GM10248 (cell line): ENCODE data around the gene AOC2.
"Not testable (repeated sequence)": the region's sequence is repeated elsewhere in the genome, so short reads cannot be mapped to it uniquely, and the experiment has no call there.

Experiments used
- CTCF ChIA-PET: fragments of 300-600 bp; sonication (Branson Sonifier 250); formaldehyde crosslinking; extraction: SDS; loops from one replicate; lab custom pipeline; 2021; ENCODE audit warnings: antibody characterized with exemption; lab: Yijun Ruan, JAX
- POLR2A ChIA-PET: fragments of 350-650 bp; sonication (Branson Sonifier 250); formaldehyde crosslinking; extraction: SDS; loops from one replicate; lab custom pipeline; 2020; ENCODE audit warnings: antibody characterized with exemption; lab: Yijun Ruan, JAX
- DNase-seq: peaks from one replicate; pipeline ENCODE4 v3.0.0; 2012; ENCODE audit errors: extremely low spot score
- CTCF ChIP-seq: IDR thresholded peaks from 2 replicates; pipeline ENCODE4 v1.5.1; 2012; ENCODE audit warnings: mild to moderate bottlenecking, low read depth; ENCODE audit errors: extremely low read depth, missing control alignments, control extremely low read depth

The AOC2 gene

GRCh38 chr17:42889809-42890208 lies 45.4 kb downstream of the AOC2 start:
- ChIA-PET CTCF (interaction anchor here (2.6 kb wide), 1 partner anchor 18 kb away, joined by 6 read pairs; no protein-coding TSS in a partner anchor), POLR2A (no interaction called here)
- TF ChIP-seq CTCF, result no peak
- no peak for DNase-seq

GRCh38 chr17:42891539-42892152 lies 47.3 kb downstream of the AOC2 start:
- no peak for DNase-seq
- TF ChIP-seq CTCF, result no peak
- ChIA-PET CTCF (interaction anchor here (2.6 kb wide), 1 partner anchor 16 kb away, joined by 6 read pairs; no protein-coding TSS in a partner anchor), POLR2A (no interaction called here)

- DNase-seq, result no peak
- ChIA-PET CTCF (no interaction called here), POLR2A (interaction anchor here (0.6 kb wide), 1 partner anchor 12 kb away, joined by 4 read pairs; no protein-coding TSS in a partner anchor)
- TF ChIP-seq CTCF, result no peak
Observed at GRCh38 chr17:42893359-42893758, 49.0 kb downstream of the AOC2 start.

- POLR2A ChIA-PET, result no interaction called here
- TF ChIP-seq CTCF, result no peak
- DNase-seq, result no peak
- CTCF ChIA-PET, result interaction anchor here (1.6 kb wide), 1 partner anchor 29 kb away, joined by 4 read pairs; no protein-coding TSS in a partner anchor
Observed at GRCh38 chr17:42894283-42895184, 50.2 kb downstream of the AOC2 start.

GRCh38 chr17:42895185-42895555 lies 50.8 kb downstream of the AOC2 start:
- ChIA-PET CTCF (interaction anchor here (1.6 kb wide), 1 partner anchor 28 kb away, joined by 4 read pairs; no protein-coding TSS in a partner anchor), POLR2A (no interaction called here)
- no peak for DNase-seq
- TF ChIP-seq CTCF, result no peak

- ChIA-PET POLR2A (no interaction called here), CTCF (interaction anchor here (2.0 kb wide), 1 partner anchor 10 kb away, joined by 8 read pairs; no protein-coding TSS in a partner anchor)
Observed at GRCh38 chr17:42898147-42898811, 53.9 kb downstream of the AOC2 start.

GRCh38 chr17:42899981-42900380 lies 55.6 kb downstream of the AOC2 start:
- POLR2A ChIA-PET, result interaction anchor here (0.6 kb wide), 1 partner anchor 295 kb away, joined by 8 read pairs; no protein-coding TSS in a partner anchor
- CTCF ChIA-PET, DNase-seq: not testable (repeated sequence)

More at GRCh38 chr17:42898147-42898811, 53.9 kb downstream of the AOC2 start:
- TF ChIP-seq CTCF, result no peak
- no peak for DNase-seq
